H9 (cell line): ENCODE measurements around the gene OSBP2. TPM values are rescaled to one million over a fixed set of nuclear protein-coding genes. Genes with fewer than 3 reads are reported as not detected.

ENCODE experiments used
- DNase-seq: peaks from one replicate; pipeline ENCODE4 v3.0.0-alpha.2; 2017
- H2AFZ ChIP-seq: one replicate; pipeline ENCODE4 v1.6.1; 2013; ENCODE audit warnings: mild to moderate bottlenecking, low read length, control low read depth, moderate library complexity
- H2AK5ac ChIP-seq: 2 replicates; pipeline ENCODE4 v1.6.1; 2013; ENCODE audit warnings: low read length, control low read depth, mixed read lengths; ENCODE audit not compliant: insufficient read length
- H2BK120ac ChIP-seq: one replicate; pipeline ENCODE4 v1.6.1; 2013; ENCODE audit warnings: low read depth, mild to moderate bottlenecking, low read length, control low read depth, inconsistent platforms; ENCODE audit not compliant: poor library complexity, severe bottlenecking
- H2BK12ac ChIP-seq: 2 replicates; pipeline ENCODE4 v1.6.1; 2013; ENCODE audit warnings: low read length, control low read depth, mixed read lengths, low read depth; ENCODE audit not compliant: insufficient read length
- H2BK15ac ChIP-seq: 2 replicates; pipeline ENCODE4 v1.6.1; 2013; ENCODE audit warnings: low read depth, low read length, control low read depth
- H2BK20ac ChIP-seq: one replicate; pipeline ENCODE4 v1.6.1; 2013; ENCODE audit warnings: low read depth, mild to moderate bottlenecking, low read length, control low read depth, inconsistent platforms; ENCODE audit not compliant: poor library complexity, severe bottlenecking
- H2BK5ac ChIP-seq: 2 replicates; pipeline ENCODE4 v1.6.1; 2013; ENCODE audit warnings: low read length, control low read depth, mixed read lengths; ENCODE audit not compliant: insufficient read length
- H3K14ac ChIP-seq: 2 replicates; pipeline ENCODE4 v1.6.1; 2013; ENCODE audit warnings: low read length, control low read depth; ENCODE audit not compliant: insufficient read depth
- H3K18ac ChIP-seq: 2 replicates; pipeline ENCODE4 v1.6.1; 2013; ENCODE audit warnings: low read depth, mild to moderate bottlenecking, mixed read lengths, low read length, control low read depth; ENCODE audit not compliant: insufficient read length
- H3K23ac ChIP-seq: 2 replicates; pipeline ENCODE4 v1.6.1; 2013; ENCODE audit warnings: low read length, control low read depth, mixed read lengths, low read depth; ENCODE audit not compliant: insufficient read length
- H3K23me2 ChIP-seq: 2 replicates; pipeline ENCODE4 v1.6.1; 2013; ENCODE audit warnings: low read depth, mild to moderate bottlenecking, mixed read lengths, low read length, control low read depth; ENCODE audit not compliant: insufficient read length, poor library complexity, severe bottlenecking
- H3K27ac ChIP-seq: 2 replicates; pipeline ENCODE4 v1.5.1; 2013; ENCODE audit warnings: low read length, control low read depth, mixed read lengths, low read depth; ENCODE audit not compliant: insufficient read length
- H3K27me3 ChIP-seq: 2 replicates; pipeline ENCODE4 v1.6.1; 2013; ENCODE audit warnings: low read length, control low read depth, inconsistent platforms; ENCODE audit not compliant: insufficient read depth
- H3K4ac ChIP-seq: 2 replicates; pipeline ENCODE4 v1.6.1; 2013; ENCODE audit warnings: low read depth, mild to moderate bottlenecking, control low read depth, inconsistent platforms, low read length, moderate library complexity
- H3K4me1 ChIP-seq: 2 replicates; pipeline ENCODE4 v1.6.1; 2013; ENCODE audit warnings: low read length, control low read depth, inconsistent platforms; ENCODE audit not compliant: insufficient read depth
- H3K4me2 ChIP-seq: 2 replicates; pipeline ENCODE4 v1.6.1; 2013; ENCODE audit warnings: low read length, control low read depth, mixed read lengths; ENCODE audit not compliant: insufficient read length, insufficient read depth
- H3K56ac ChIP-seq: 2 replicates; pipeline ENCODE4 v1.6.1; 2013; ENCODE audit warnings: low read depth, mild to moderate bottlenecking, mixed read lengths, low read length, control low read depth; ENCODE audit not compliant: insufficient read length
- H3K79me1 ChIP-seq: 2 replicates; pipeline ENCODE4 v1.6.1; 2013; ENCODE audit warnings: low read depth, mild to moderate bottlenecking, moderate library complexity, low read length, control low read depth, inconsistent platforms; ENCODE audit not compliant: insufficient read depth, poor library complexity, severe bottlenecking
- H3K79me2 ChIP-seq: 2 replicates; pipeline ENCODE4 v1.6.1; 2013; ENCODE audit warnings: low read length, control low read depth, inconsistent platforms; ENCODE audit not compliant: insufficient read depth
- H3K9ac ChIP-seq: 2 replicates; pipeline ENCODE4 v1.6.1; 2013; ENCODE audit warnings: low read length, control low read depth, mixed read lengths; ENCODE audit not compliant: insufficient read length; ENCODE audit errors: extremely low read depth
- H3K9me3 ChIP-seq: one replicate; pipeline ENCODE4 v1.6.1; 2013; ENCODE audit warnings: low read depth, low read length, inconsistent platforms; ENCODE audit not compliant: control insufficient read depth
- H3T11ph ChIP-seq: one replicate; pipeline ENCODE4 v1.6.1; 2013; ENCODE audit warnings: mild to moderate bottlenecking, low read length, control low read depth, inconsistent platforms
- H4K20me1 ChIP-seq: one replicate; pipeline ENCODE4 v1.6.1; 2013; ENCODE audit not compliant: control insufficient read depth, insufficient read length, insufficient read depth
- H4K5ac ChIP-seq: 2 replicates; pipeline ENCODE4 v1.6.1; 2013; ENCODE audit warnings: low read depth, mild to moderate bottlenecking, mixed read lengths, low read length, control low read depth; ENCODE audit not compliant: insufficient read length
- H4K8ac ChIP-seq: replicated peaks from 2 replicates; pipeline ENCODE4 v1.6.1; 2013; ENCODE audit warnings: low read length, control low read depth, mixed read lengths, low read depth; ENCODE audit not compliant: insufficient read length
- H4K91ac ChIP-seq: 2 replicates; pipeline ENCODE4 v1.6.1; 2013; ENCODE audit warnings: low read depth, mild to moderate bottlenecking, moderate library complexity, mixed read lengths, low read length, control low read depth; ENCODE audit not compliant: insufficient read length
- H3K27ac Mint-ChIP-seq, 3 experiments: 2 replicates in 2 of 3; 3 replicates in 1 of 3; pipeline ENCODE4 v1.8.0; 2020 to 2021; ENCODE audit warnings: mixed read lengths in 3 of 3, mild to moderate bottlenecking in 1 of 3, moderate library complexity in 1 of 3
- H3K27me3 Mint-ChIP-seq: 2 replicates; pipeline ENCODE4 v1.8.0; 2021; ENCODE audit warnings: low read depth, mild to moderate bottlenecking, moderate library complexity, mixed read lengths
- H3K36me3 Mint-ChIP-seq, 3 experiments: 2 replicates in 2 of 3; 3 replicates in 1 of 3; pipeline ENCODE4 v1.8.0; 2020 to 2021; ENCODE audit warnings: low read depth in 3 of 3, mixed read lengths in 3 of 3; ENCODE audit not compliant: insufficient read depth in 1 of 3
- H3K4me1 Mint-ChIP-seq, 2 experiments: 2 replicates each; pipeline ENCODE4 v1.8.0; 2020; ENCODE audit warnings: mixed read lengths in 2 of 2
- H3K4me3 Mint-ChIP-seq, 2 experiments: 2 replicates in 1 of 2; 3 replicates in 1 of 2; pipeline ENCODE4 v1.8.0; 2020 to 2021; ENCODE audit warnings: mild to moderate bottlenecking in 2 of 2, mixed read lengths in 2 of 2, moderate library complexity in 1 of 2
- H3K9me3 Mint-ChIP-seq, 2 experiments: 2 replicates in 1 of 2; 3 replicates in 1 of 2; pipeline ENCODE4 v1.8.0; 2020; ENCODE audit warnings: mild to moderate bottlenecking in 2 of 2, mixed read lengths in 2 of 2, moderate library complexity in 1 of 2
- CTCF ChIP-seq: fragments of 200-600 bp; sonication (generic); conservative IDR thresholded peaks from 3 replicates; pipeline ENCODE4 v1.8.0; 2021; ENCODE audit warnings: antibody characterized with exemption, mild to moderate bottlenecking
- WGBS: extraction: QIAGEN DNeasy Blood & Tissue Kit; methylation state at CpG from one replicate; pipeline ENCODE4 v1.1.7; 2013; ENCODE audit warnings: missing lambda C conversion rate, low lambda C conversion rate, mixed read lengths; ENCODE audit not compliant: insufficient read length; ENCODE audit errors: extremely low coverage; 5-methylcytosine and 5-hydroxymethylcytosine counted together
- total RNA-seq: library from RNA; stranded (reverse); gene quantifications from 2 replicates; pipeline ENCODE4 v1.2.1, GENCODE V29; 2021

The OSBP2 gene
- total RNA-seq, 1 experiment from 2014 or later: 3.4 TPM

DNA sequence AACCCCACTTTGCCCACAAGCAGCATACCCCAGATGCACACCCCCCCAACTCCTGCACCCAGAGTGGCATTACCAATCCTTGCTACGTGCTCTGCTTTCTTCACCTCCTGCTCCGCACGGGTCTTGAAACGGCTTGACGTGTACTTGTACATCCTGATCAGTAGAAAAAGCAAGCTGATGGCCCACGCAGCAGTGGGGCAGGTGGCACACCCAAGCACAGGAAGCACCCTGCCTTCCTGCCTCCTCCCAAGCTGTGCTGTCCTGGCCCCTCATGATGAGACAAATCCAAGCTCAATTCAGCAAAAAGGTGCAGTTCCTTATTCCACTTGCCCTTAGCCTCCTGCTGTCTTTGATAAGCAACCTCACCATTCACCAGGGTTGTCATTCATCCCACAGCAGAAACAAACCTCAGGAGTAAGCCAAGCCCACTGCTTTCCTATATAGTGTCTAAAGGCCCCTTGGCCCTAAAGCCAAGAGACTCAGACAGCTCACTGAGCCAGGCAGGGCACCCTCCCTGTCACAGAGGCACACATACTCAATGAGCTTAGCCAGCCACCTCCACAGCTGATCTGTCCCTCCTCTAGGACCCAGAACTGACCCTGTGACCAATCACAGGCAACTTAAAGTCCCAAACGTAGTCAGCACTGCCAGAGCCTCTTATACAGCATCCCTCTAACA, 246.2 kb downstream of the OSBP2 start:
- H3K27ac Mint-ChIP-seq: no peak overlapping the region; a peak in 1 of 7 replicates
- H3K4me1 Mint-ChIP-seq: no peaks in the 10 kb centered on the region
- Histone ChIP-seq H4K91ac (no peak overlapping the region), H3K23me2 (no peaks in the 10 kb centered on the region), H4K5ac (no peak overlapping the region), H2BK12ac (no peak overlapping the region), H2AK5ac (no peak overlapping the region), H3K14ac (no peak overlapping the region), H2AFZ (no peak overlapping the region), H4K8ac (no peak overlapping the region), H2BK20ac (no peak overlapping the region), H2BK15ac (no peak overlapping the region), H2BK5ac (no peak overlapping the region), H3K79me1 (no peaks in the 10 kb centered on the region), H3K9me3 (no peaks in the 10 kb centered on the region), H3K4ac (no peak overlapping the region), H3K18ac (no peak overlapping the region), H3T11ph (no peak overlapping the region), H2BK120ac (no peak overlapping the region), H4K20me1 (no peaks in the 10 kb centered on the region), H3K4me2 (no peak overlapping the region), H3K27me3 (no peaks in the 10 kb centered on the region), H3K79me2 (no peaks in the 10 kb centered on the region), H3K9ac (no peak overlapping the region), H3K56ac (no peak overlapping the region), H3K23ac (no peak overlapping the region), H3K4me1 (no peaks in the 10 kb centered on the region), H3K27ac (no peak overlapping the region)
- no peak for DNase-seq
- peaks cover 68 to 94% (median 86%) of the 10 kb centered on the region in 3 experiments for H3K36me3 Mint-ChIP-seq
- no peak for TF ChIP-seq CTCF
- H3K9me3 Mint-ChIP-seq: no peaks in the 10 kb centered on the region
- WGBS: no CpG with 5 or more reads among the region's 7 CpGs
- H3K4me3 Mint-ChIP-seq: no peak overlapping the region
- no peaks in the 10 kb centered on the region for H3K27me3 Mint-ChIP-seq
